C4-2B (cell line): ENCODE measurements around the gene LPXN.

Source experiments
- H3K27ac ChIP-seq: fragments of 450-650 bp; 2 replicates; pipeline ENCODE4 v1.5.1; 2017
- CTCF ChIP-seq: fragments of 450-650 bp; conservative IDR thresholded peaks from 2 replicates; pipeline ENCODE4 v1.5.1; 2017; ENCODE audit warnings: mild to moderate bottlenecking
- ZFX ChIP-seq: fragments of 450-650 bp; IDR thresholded peaks from 2 replicates; pipeline ENCODE4 v1.6.1; 2017

The LPXN gene

GRCh38 chr11:58575377-58576020 lies at the start of gene LPXN:
Gene LPXN, minus strand, starts transcription at chr11:58575856. Its CDS starts 84 bp downstream, at chr11:58575772.
- H3K27ac ChIP-seq = peak within 1 kb of the TSS; percentile 56

DNA sequence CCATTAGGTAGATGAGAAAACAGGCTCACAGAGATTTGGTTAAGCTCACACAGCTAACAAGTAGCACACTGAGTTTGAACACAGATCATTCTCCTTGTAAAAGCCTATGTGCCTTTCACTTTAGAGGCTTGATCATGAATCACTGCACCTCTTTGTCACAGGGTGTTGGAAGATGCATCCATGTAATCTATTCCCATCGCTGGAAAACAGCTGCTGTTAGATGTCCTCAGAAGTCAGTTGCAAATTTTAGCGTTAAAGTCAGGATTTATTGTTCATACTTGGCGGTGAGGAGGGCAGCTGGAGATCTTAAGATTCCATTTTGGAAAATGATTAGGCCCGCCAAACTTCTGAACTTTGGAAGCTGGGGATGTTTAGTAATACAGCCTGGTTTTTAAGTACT lies 49.4 kb upstream of the LPXN start:
- H3K27ac ChIP-seq = no peak overlapping the region
- TF ChIP-seq CTCF (no peak), ZFX (no peak)

More at GRCh38 chr11:58575377-58576020, at the start of gene LPXN:
- no peak for TF ChIP-seq CTCF
- no peak for TF ChIP-seq ZFX

GRCh38 chr11:58622344-58622743 lies 46.7 kb upstream of the LPXN start, which contains the start of gene CNTF:
Gene CNTF, plus strand, starts transcription at chr11:58622665. Its CDS starts 88 bp downstream, at chr11:58622753.
- no peak for TF ChIP-seq CTCF
- no peak within 1 kb of the TSS for H3K27ac ChIP-seq

DNA sequence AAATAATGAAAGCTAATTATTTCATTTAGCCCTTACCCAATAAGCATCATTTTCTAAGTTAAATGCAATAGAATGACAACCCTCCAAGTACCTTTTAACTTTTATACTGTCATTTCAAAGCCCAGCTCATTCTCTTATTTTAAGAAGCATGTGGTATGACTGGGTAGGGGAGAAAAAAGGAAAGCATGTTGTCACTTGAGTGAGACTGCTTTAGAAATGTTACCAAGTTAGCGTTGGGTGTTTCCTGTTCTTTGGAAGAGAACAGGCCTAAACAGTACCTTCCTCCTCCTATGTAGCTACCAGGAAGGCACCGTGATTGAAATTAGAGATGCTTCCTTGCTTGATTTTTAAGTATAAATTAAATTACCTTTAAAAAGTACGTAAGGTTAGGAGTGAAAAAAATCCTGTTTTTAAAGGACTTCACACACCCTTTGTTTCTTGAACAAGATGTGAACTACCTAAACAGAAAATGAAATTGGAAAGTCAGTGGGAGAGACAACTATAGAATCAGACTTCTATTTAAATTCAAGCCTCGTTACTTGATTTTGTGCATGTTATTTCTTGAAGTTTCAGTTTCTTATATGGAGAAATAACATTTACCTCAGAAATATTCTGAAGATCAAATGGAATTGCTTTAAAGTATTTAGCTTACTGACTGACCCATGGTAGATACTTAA lies 46.1 kb upstream of the LPXN start:
- H3K27ac ChIP-seq = no peak overlapping the region
- TF ChIP-seq CTCF = no peak
- no peak for TF ChIP-seq ZFX

DNA sequence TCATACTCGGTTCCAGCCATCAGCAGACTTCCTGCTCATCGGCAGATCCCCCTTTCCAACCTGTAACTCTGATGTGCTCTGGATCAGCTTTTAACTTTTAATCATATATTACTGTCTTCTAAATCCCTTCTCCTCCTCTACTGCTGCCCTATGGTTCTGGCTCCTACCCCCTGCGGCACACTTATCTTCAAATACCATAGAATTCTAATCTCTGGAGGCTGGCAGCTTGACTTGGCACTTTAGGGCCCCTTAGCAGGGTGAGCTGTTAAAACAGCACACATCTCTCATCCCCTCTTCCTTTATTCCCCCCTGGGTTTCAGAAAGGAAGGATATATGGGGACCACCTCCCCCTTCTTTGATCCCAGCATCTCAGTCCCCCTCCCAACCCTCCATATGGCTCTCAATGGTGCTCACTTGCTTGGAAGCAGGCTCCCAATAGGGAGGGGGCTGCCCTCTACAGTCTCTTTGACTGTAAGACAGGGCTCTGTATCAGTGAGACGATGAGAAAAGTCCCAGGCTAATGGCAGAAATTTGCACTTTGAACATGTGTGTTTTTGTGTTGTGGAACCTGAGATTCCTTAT lies 42.4 kb upstream of the LPXN start:
- H3K27ac ChIP-seq = no peak overlapping the region
- TF ChIP-seq ZFX = no peak
- TF ChIP-seq CTCF = no peak

GRCh38 chr11:58616594-58616993 lies 40.9 kb upstream of the LPXN start:
- no peak overlapping the region for H3K27ac ChIP-seq
- TF ChIP-seq ZFX = no peak
- TF ChIP-seq CTCF = no peak

DNA sequence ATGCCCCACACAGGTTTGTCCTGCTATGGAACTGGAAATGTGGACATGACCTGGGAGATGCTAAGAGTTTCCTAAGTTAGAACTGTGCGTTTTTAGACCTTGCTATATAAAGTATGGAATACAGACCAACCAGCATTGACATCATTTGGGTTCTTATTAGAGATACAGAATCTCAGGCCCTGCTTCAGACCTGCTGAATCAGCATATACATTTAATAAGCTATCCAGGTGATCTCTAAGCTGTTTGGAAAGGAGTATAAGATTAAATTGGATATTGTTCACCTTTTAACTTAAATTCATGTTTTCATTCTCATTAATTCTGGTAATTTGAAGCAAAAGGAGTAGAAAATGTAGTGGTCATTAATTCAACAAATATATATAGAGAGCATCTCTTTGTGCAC lies 39.9 kb upstream of the LPXN start:
- TF ChIP-seq ZFX (no peak), CTCF (no peak)
- no peak overlapping the region for H3K27ac ChIP-seq
